Naive thymus-derived CD4-positive, alpha-beta T cell (primary cell): ENCODE data around the gene DGCR8. TPM values are rescaled to one million over a fixed set of nuclear protein-coding genes. Genes with fewer than 3 reads are reported as not detected.

Experiments
- ATAC-seq: fragments of 150-1000 bp; cut with Tn5 transposase; 2 replicates; pipeline ENCODE4 v1.10.0; 2021; ENCODE audit warnings: mild to moderate bottlenecking, moderate library complexity
- CTCF ChIA-PET: fragments of 350-600 bp; sonication (Branson Sonifier 250); formaldehyde crosslinking; loops from one replicate; lab custom pipeline; 2021; ENCODE audit warnings: antibody characterized with exemption; lab: Charles Lee
- POLR2A ChIA-PET: fragments of 350-600 bp; sonication (Branson Sonifier 250); formaldehyde crosslinking; loops from one replicate; lab custom pipeline; 2021; ENCODE audit warnings: antibody characterized with exemption, inconsistent platforms; lab: Charles Lee
- DNase-seq, 9 donors: peaks; one replicate each; pipeline versions ENCODE4 v3.0.0 to v3.0.0-alpha.2; 2020 to 2022; ENCODE audit warnings: mixed read lengths in 1 of 9
- H3K27ac ChIP-seq: one replicate; pipeline ENCODE4 v1.7.0; 2013; ENCODE audit warnings: mild to moderate bottlenecking, low read depth, low read length, moderate library complexity
- H3K27me3 ChIP-seq, 2 donors: one replicate each; pipeline ENCODE4 v1.7.0; 2013; ENCODE audit warnings: low read length in 2 of 2, mild to moderate bottlenecking in 2 of 2, moderate library complexity in 2 of 2; ENCODE audit not compliant: control insufficient read depth in 2 of 2, insufficient read depth in 2 of 2
- H3K36me3 ChIP-seq, 3 experiments: 1 replicate in 2 of 3; 2 replicates in 1 of 3; pipeline ENCODE4 v1.7.0; 2013; ENCODE audit warnings: low read length in 3 of 3, mild to moderate bottlenecking in 3 of 3, moderate library complexity in 1 of 3; ENCODE audit not compliant: insufficient read depth in 3 of 3, control insufficient read depth in 2 of 3
- H3K4me1 ChIP-seq, 2 donors: one replicate each; pipeline ENCODE4 v1.7.0; 2013; ENCODE audit warnings: low read length in 2 of 2, mild to moderate bottlenecking in 2 of 2, moderate library complexity in 1 of 2; ENCODE audit not compliant: control insufficient read depth in 2 of 2, insufficient read depth in 2 of 2
- H3K4me3 ChIP-seq: 2 replicates; pipeline ENCODE4 v1.7.0; 2013; ENCODE audit warnings: mild to moderate bottlenecking, low read length
- H3K9me3 ChIP-seq, 3 experiments: 1 replicate in 2 of 3; 2 replicates in 1 of 3; pipeline ENCODE4 v1.7.0; 2013; ENCODE audit warnings: low read length in 3 of 3; ENCODE audit not compliant: control insufficient read depth in 2 of 3
- H3K27ac Mint-ChIP-seq, 9 donors: one replicate each; pipeline ENCODE4 v1.8.0; 2020 to 2022; ENCODE audit warnings: mixed read lengths in 9 of 9, mild to moderate bottlenecking in 8 of 9, moderate library complexity in 5 of 9, inconsistent platforms in 2 of 9
- H3K27me3 Mint-ChIP-seq, 5 donors: one replicate each; pipeline ENCODE4 v1.8.0; 2021 to 2022; ENCODE audit warnings: mixed read lengths in 5 of 5, mild to moderate bottlenecking in 1 of 5
- H3K36me3 Mint-ChIP-seq, 5 donors: one replicate each; pipeline ENCODE4 v1.8.0; 2020 to 2022; ENCODE audit warnings: mixed read lengths in 5 of 5, mild to moderate bottlenecking in 3 of 5, inconsistent platforms in 1 of 5
- H3K4me1 Mint-ChIP-seq, 7 donors: one replicate each; pipeline ENCODE4 v1.8.0; 2020 to 2022; ENCODE audit warnings: mixed read lengths in 7 of 7, mild to moderate bottlenecking in 3 of 7, inconsistent platforms in 1 of 7
- H3K4me3 Mint-ChIP-seq, 10 donors: one replicate each; pipeline ENCODE4 v1.8.0; 2020 to 2022; ENCODE audit warnings: mild to moderate bottlenecking in 10 of 10, mixed read lengths in 10 of 10, moderate library complexity in 6 of 10, inconsistent platforms in 2 of 10
- H3K9me3 Mint-ChIP-seq, 11 donors: one replicate each; pipeline ENCODE4 v1.8.0; 2020 to 2022; ENCODE audit warnings: mixed read lengths in 11 of 11, mild to moderate bottlenecking in 4 of 11, inconsistent platforms in 1 of 11, moderate library complexity in 1 of 11
- intact Hi-C, 2 donors: fragments of 100-400 bp; cut with micrococcal nuclease; formaldehyde crosslinking; loops; one replicate each; pipeline ENCODE4 v1.15.1; 2023
- polyA plus RNA-seq, 2 donors: library from polyadenylated mRNA; unstranded; fragments of 300-500 nt; fragmentation: Illumina TruSeq; gene quantifications; one replicate each; pipeline ENCODE4 v1.2.3, GENCODE V29; 2021
- total RNA-seq, 6 experiments: library from RNA in 5 of 6; stranded (reverse) in 5 of 6; gene quantifications; 1 replicate in 5 of 6; 2 replicates in 1 of 6; pipeline ENCODE4 v1.2.3 and lab custom pipeline; 2021 to 2026

DGCR8 gene
- total and polyA plus RNA-seq, 7 experiments from 2014 or later, result 4.1 to 63.6 (median 37.4) TPM

GRCh38 chr22:20102203-20102780 is 22.3 kb downstream of the DGCR8 start:
- peak overlapping the region in 2 of 10 donors; percentile 29 to 39 for H3K4me3 Mint-ChIP-seq
- Histone ChIP-seq H3K27me3 (no peaks in the 10 kb centered on the region), H3K27ac (no peak overlapping the region), H3K4me3 (no peak overlapping the region), H3K36me3 (peaks cover 0 to 38% (median 6%) of the 10 kb centered on the region in 3 experiments), H3K4me1 (peaks cover 24 to 29% of the 10 kb centered on the region in 2 donors), H3K9me3 (no peaks in the 10 kb centered on the region)
- DNase-seq (no peak), ATAC-seq (no peak)
- no peaks in the 10 kb centered on the region for H3K27me3 Mint-ChIP-seq
- H3K4me1 Mint-ChIP-seq, result peaks cover 22 to 52% (median 46%) of the 10 kb centered on the region in 7 donors
- CTCF ChIA-PET, result interaction anchor here (1.2 kb wide), 1 partner anchor 8 kb away, joined by 4 read pairs; no protein-coding TSS in a partner anchor
- POLR2A ChIA-PET, result interaction anchor here (0.7 kb wide), 1 partner anchor 215 kb away, joined by 3 read pairs; no protein-coding TSS in a partner anchor
- H3K9me3 Mint-ChIP-seq, result no peaks in the 10 kb centered on the region
- intact Hi-C loops, result no loop called here
- H3K27ac Mint-ChIP-seq, result peak overlapping the region; percentile 59 to 97 (median 85)
- H3K36me3 Mint-ChIP-seq, result peaks cover 0 to 23% (median 7%) of the 10 kb centered on the region in 5 donors

GRCh38 chr22:20105456-20106204 is 25.6 kb downstream of the DGCR8 start:
- no peak for ATAC-seq
- Mint-ChIP-seq H3K4me1 (peaks cover 7 to 25% (median 20%) of the 10 kb centered on the region in 7 donors), H3K4me3 (no peak overlapping the region), H3K27ac (peak overlapping the region in 4 of 9 donors; percentile 24 to 65 (median 57)), H3K9me3 (no peaks in the 10 kb centered on the region), H3K27me3 (no peaks in the 10 kb centered on the region), H3K36me3 (peaks cover 0 to 10% (median 4%) of the 10 kb centered on the region in 5 donors)
- intact Hi-C loops, result no loop called here
- CTCF ChIA-PET, result no interaction called here
- Histone ChIP-seq H3K27me3 (no peaks in the 10 kb centered on the region), H3K4me1 (peaks cover 0 to 3% of the 10 kb centered on the region in 2 donors), H3K4me3 (no peak overlapping the region), H3K27ac (no peak overlapping the region), H3K9me3 (no peaks in the 10 kb centered on the region), H3K36me3 (peaks cover 0 to 65% (median 6%) of the 10 kb centered on the region in 3 experiments)
- DNase-seq, result no peak
- POLR2A ChIA-PET, result interaction anchor here (0.7 to 1.7 kb wide), 2 partner anchors 11 kb away, joined by 3 to 6 read pairs; partner anchors contain the start of genes RANBP1 and TRMT2A

- ChIA-PET CTCF (no interaction called here), POLR2A (interaction anchor here (1.7 kb wide), 1 partner anchor 10 kb away, joined by 6 read pairs; the partner anchor contains the start of genes RANBP1 and TRMT2A)
- no peaks in the 10 kb centered on the region for H3K27me3 Mint-ChIP-seq
- H3K4me3 ChIP-seq, result no peak overlapping the region
- peaks cover 0 to 72% (median 6%) of the 10 kb centered on the region in 3 experiments for H3K36me3 ChIP-seq
- DNase-seq, result no peak
- no peak for ATAC-seq
- no peak overlapping the region for H3K4me3 Mint-ChIP-seq
- H3K27ac Mint-ChIP-seq, result no peak overlapping the region
- intact Hi-C loops, result no loop called here
- H3K27ac ChIP-seq, result no peak overlapping the region
- no peaks in the 10 kb centered on the region for H3K27me3 ChIP-seq
- no peaks in the 10 kb centered on the region for H3K4me1 ChIP-seq
- H3K9me3 Mint-ChIP-seq, result no peaks in the 10 kb centered on the region
- peaks cover 0 to 10% (median 4%) of the 10 kb centered on the region in 5 donors for H3K36me3 Mint-ChIP-seq
- peaks cover 5 to 20% (median 16%) of the 10 kb centered on the region in 7 donors for H3K4me1 Mint-ChIP-seq
- no peaks in the 10 kb centered on the region for H3K9me3 ChIP-seq
Observed at GRCh38 chr22:20106205-20106848, 26.3 kb downstream of the DGCR8 start.

GRCh38 chr22:20106849-20107237 is 26.8 kb downstream of the DGCR8 start:
- Histone ChIP-seq H3K36me3 (peaks cover 0 to 74% (median 6%) of the 10 kb centered on the region in 3 experiments), H3K27me3 (no peaks in the 10 kb centered on the region), H3K4me1 (peaks cover 0 to 2% of the 10 kb centered on the region in 2 donors), H3K9me3 (no peaks in the 10 kb centered on the region), H3K4me3 (no peak overlapping the region), H3K27ac (no peak overlapping the region)
- Mint-ChIP-seq H3K4me3 (no peak overlapping the region), H3K36me3 (peaks cover 0 to 10% (median 4%) of the 10 kb centered on the region in 5 donors), H3K27me3 (no peaks in the 10 kb centered on the region), H3K4me1 (peaks cover 7 to 20% (median 14%) of the 10 kb centered on the region in 7 donors), H3K9me3 (no peaks in the 10 kb centered on the region), H3K27ac (peak overlapping the region in 1 of 9 donors; percentile 16)
- DNase-seq, result no peak
- ChIA-PET POLR2A (interaction anchor here (0.8 to 1.7 kb wide), 2 partner anchors 10 to 15 kb away, joined by 4 to 6 read pairs; partner anchors contain the start of genes RANBP1 and TRMT2A), CTCF (no interaction called here)
- intact Hi-C loops, result no loop called here
- no peak for ATAC-seq

GRCh38 chr22:20107471-20107901 is 27.4 kb downstream of the DGCR8 start:
- peak overlapping the region in 7 of 9 donors; percentile 25 to 63 (median 55) for H3K27ac Mint-ChIP-seq

More at GRCh38 chr22:20107471-20107901, 27.4 kb downstream of the DGCR8 start:
- Mint-ChIP-seq H3K4me3 (no peak overlapping the region), H3K36me3 (peaks cover 0 to 7% (median 6%) of the 10 kb centered on the region in 5 donors), H3K4me1 (peaks cover 7 to 19% (median 9%) of the 10 kb centered on the region in 7 donors), H3K9me3 (no peaks in the 10 kb centered on the region), H3K27me3 (no peaks in the 10 kb centered on the region)
- no peaks in the 10 kb centered on the region for H3K27me3 ChIP-seq
- CTCF ChIA-PET, result no interaction called here
- H3K9me3 ChIP-seq, result no peaks in the 10 kb centered on the region
- H3K4me3 ChIP-seq, result no peak overlapping the region
- peaks cover 0 to 6% of the 10 kb centered on the region in 2 donors for H3K4me1 ChIP-seq
- DNase-seq, result no peak
- POLR2A ChIA-PET, result interaction anchor here (0.8 to 1.7 kb wide), 2 partner anchors 9 to 16 kb away, joined by 4 to 6 read pairs; partner anchors contain the start of genes RANBP1 and TRMT2A
- ATAC-seq, result no peak
- peaks cover 0 to 80% (median 6%) of the 10 kb centered on the region in 3 experiments for H3K36me3 ChIP-seq
- no peak overlapping the region for H3K27ac ChIP-seq
- intact Hi-C loops, result no loop called here
